ENCODE results near the gene ANO10.

ANO10 gene

GRCh38 chr3:43649365-43649968 is 27.7 kb upstream of the ANO10 start:
- CTCF ChIA-PET: no interaction called here
- no peak overlapping the region for H3K27ac ChIP-seq
- POLR2A ChIA-PET (ENCODE audit: low non-redundant PET): no interaction called here
- no peak for DNase-seq (ENCODE audit: low spot score)
- TF ChIP-seq CTCF (conservative IDR thresholded peaks at IDR 0.05; ENCODE audit: low read depth): no peak

GRCh38 chr3:43648957-43649356 is 27.1 kb upstream of the ANO10 start:
- no peak for TF ChIP-seq CTCF (conservative IDR thresholded peaks at IDR 0.05; ENCODE audit: low read depth)
- ChIA-PET CTCF (no interaction called here), POLR2A (ENCODE audit: low non-redundant PET) (no interaction called here)
- H3K27ac ChIP-seq: no peak overlapping the region
- no peak for DNase-seq (ENCODE audit: low spot score)

- no peak for DNase-seq (ENCODE audit: low spot score)
- POLR2A ChIA-PET (ENCODE audit: low non-redundant PET): no interaction called here
- CTCF ChIA-PET: no interaction called here
- H3K27ac ChIP-seq: no peak overlapping the region
- no peak for TF ChIP-seq CTCF (conservative IDR thresholded peaks at IDR 0.05; ENCODE audit: low read depth)
Measured at GRCh38 chr3:43647331-43648166, 25.7 kb upstream of the ANO10 start.

- no peak for TF ChIP-seq CTCF (conservative IDR thresholded peaks at IDR 0.05; ENCODE audit: low read depth)
- DNase-seq (ENCODE audit: low spot score): no peak
- CTCF ChIA-PET: no interaction called here
- no peak overlapping the region for H3K27ac ChIP-seq
- POLR2A ChIA-PET (ENCODE audit: low non-redundant PET): no interaction called here
Measured at GRCh38 chr3:43644443-43644842, 22.6 kb upstream of the ANO10 start.

- POLR2A ChIA-PET (ENCODE audit: low non-redundant PET): no interaction called here
- CTCF ChIA-PET: no interaction called here
- TF ChIP-seq CTCF (conservative IDR thresholded peaks at IDR 0.05; ENCODE audit: low read depth): no peak
- no peak for DNase-seq (ENCODE audit: low spot score)
- H3K27ac ChIP-seq: no peak overlapping the region
Measured at GRCh38 chr3:43641306-43642114, 19.7 kb upstream of the ANO10 start.

GRCh38 chr3:43640681-43641080 is 18.9 kb upstream of the ANO10 start:
- no peak for TF ChIP-seq CTCF (conservative IDR thresholded peaks at IDR 0.05; ENCODE audit: low read depth)
- ChIA-PET POLR2A (ENCODE audit: low non-redundant PET) (no interaction called here), CTCF (no interaction called here)
- DNase-seq (ENCODE audit: low spot score): no peak
- H3K27ac ChIP-seq: no peak overlapping the region
